ENCODE data around the gene ASIP.
A peak's percentile ranks its signal among the peaks of the same experiment; 100 is the strongest.
"Not testable (repeated sequence)": the region's sequence is repeated elsewhere in the genome, so short reads cannot be mapped to it uniquely, and the experiment has no call there.

Gene ASIP, protein sequence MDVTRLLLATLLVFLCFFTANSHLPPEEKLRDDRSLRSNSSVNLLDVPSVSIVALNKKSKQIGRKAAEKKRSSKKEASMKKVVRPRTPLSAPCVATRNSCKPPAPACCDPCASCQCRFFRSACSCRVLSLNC

DNA sequence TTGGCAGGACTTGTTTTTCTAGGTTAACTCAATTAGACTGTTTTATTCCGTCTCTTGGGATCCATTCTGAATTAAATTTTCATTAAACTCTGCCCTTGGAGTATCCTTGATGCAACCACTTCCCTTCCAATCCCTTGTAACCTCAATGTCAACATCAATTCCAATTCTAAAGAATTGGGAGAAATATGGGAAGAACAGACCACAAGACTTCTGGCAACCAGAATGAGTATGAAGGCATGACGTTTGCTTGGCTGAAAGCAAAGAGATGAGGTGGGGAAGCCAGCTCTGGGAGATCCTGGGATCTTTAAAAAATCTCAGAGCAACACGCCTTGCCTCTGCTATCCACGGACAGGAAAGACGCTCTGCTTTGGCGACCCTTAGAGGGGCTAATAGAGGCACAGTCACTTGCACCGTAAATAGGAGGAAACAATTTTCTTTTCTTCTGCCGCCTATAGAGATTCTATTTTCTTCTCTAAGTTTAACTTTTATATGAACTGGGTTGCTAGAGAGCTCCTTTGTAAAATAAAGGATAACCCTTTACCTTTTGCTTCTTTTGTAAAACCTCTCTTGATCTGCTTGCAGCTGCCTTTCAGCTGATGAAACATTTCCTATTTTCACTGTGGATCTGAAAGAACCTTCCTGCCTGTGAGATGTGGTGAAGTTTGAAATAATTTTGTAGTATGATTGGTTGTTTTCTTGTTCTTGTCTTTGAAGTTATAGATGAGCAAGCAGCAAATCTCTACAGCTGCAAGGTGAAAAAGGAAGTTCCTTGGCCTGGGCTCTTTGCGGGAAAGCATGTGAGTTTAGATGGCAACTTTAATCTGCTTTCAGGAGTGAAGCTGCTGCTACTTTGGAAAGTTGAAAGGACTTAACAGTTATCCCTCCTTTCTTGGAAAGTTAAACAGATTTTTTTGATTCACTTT lies at the start of gene ASIP:
TSS of gene ASIP (plus strand) at position 731 of the 923 bp plus-strand sequence. CDS start 18,952 bp downstream, outside the sequence.
- Mint-ChIP-seq H3K27ac (peak within 1 kb of the TSS; percentile 66), H3K4me3 (no peak within 1 kb of the TSS)

DNA sequence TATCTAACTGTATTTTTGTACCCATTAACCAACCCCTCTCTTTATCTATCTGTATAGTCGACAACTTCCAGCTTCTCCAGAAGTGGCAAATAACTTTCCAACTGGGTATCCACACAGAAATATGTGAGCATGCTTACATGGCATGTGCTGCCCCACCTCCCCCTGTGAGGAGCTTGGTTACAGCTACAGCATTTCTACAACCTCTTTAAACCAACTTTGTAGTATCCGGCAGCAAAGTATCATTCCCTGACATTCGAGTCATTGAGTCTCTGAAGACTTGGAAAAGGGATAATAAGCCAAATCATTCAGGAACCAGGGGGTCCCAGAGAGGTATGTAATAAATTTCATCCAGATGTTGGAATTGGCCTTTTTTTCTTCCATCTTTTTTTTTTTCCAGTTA lies 48.2 kb upstream of the ASIP start:
- ATAC-seq = no peak
- H3K4me1 Mint-ChIP-seq = no peaks in the 10 kb centered on the region

More for the DNA sequence above, at the start of gene ASIP:
- Mint-ChIP-seq H3K36me3 (peaks cover 19% of the 10 kb centered on the region), H3K27me3 (no peaks in the 10 kb centered on the region), H3K4me1 (peaks cover 38% of the 10 kb centered on the region), H3K9me3 (peaks cover 15% of the 10 kb centered on the region)
- ATAC-seq = peak; percentile 56

DNA sequence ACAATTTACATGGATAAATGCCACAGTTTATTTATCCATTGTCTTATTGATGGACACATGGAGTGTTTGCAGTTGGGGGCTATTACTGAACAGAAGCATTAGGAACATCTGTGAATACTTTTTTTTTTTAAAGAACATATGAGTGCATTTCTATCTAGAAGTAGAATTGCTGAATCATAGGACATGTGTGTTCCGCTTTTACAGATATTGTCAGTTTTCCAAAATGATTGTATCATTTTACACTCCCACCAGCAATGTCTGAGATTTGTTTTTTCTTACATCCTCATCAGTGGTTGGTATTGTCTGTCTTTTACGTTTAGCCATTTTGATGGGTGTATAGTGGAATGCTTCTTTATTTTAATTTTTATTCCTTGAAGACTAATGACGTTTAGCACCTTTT lies 42.0 kb upstream of the ASIP start:
- H3K27me3 Mint-ChIP-seq = peaks cover 22% of the 10 kb centered on the region
- no peak for ATAC-seq
- no peak overlapping the region for H3K27ac Mint-ChIP-seq
- H3K4me1 Mint-ChIP-seq = peaks cover 7% of the 10 kb centered on the region
- no peak overlapping the region for H3K4me3 Mint-ChIP-seq
- no peaks in the 10 kb centered on the region for H3K36me3 Mint-ChIP-seq
- no peaks in the 10 kb centered on the region for H3K9me3 Mint-ChIP-seq

More for the DNA sequence above, 48.2 kb upstream of the ASIP start:
- Mint-ChIP-seq H3K27ac (no peak overlapping the region), H3K27me3 (peaks cover 53% of the 10 kb centered on the region), H3K4me3 (no peak overlapping the region), H3K9me3 (no peaks in the 10 kb centered on the region), H3K36me3 (no peaks in the 10 kb centered on the region)

DNA sequence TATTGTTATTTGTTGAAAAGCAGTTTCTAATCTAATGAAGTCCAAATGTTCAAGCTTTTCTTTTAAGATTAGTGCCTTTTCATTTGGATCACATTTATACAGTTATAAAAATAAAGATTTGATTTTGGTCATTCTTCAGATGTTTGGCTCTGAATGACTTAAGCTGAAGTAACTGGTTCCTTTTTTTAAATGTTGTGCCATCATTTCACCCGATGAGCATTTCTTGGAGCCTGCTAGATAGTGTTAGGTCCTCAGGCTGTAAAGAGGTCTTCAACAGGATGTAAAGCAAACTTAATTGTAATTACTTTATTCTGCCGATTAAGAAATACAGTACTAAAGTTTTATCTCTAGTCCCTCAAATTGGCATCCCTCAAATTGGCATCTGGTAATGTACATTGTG lies 41.2 kb upstream of the ASIP start:
- H3K27ac Mint-ChIP-seq = no peak overlapping the region
- H3K4me1 Mint-ChIP-seq = peaks cover 7% of the 10 kb centered on the region
- ATAC-seq = no peak
- H3K4me3 Mint-ChIP-seq = no peak overlapping the region
- H3K9me3 Mint-ChIP-seq = no peaks in the 10 kb centered on the region
- H3K27me3 Mint-ChIP-seq = peaks cover 14% of the 10 kb centered on the region
- no peaks in the 10 kb centered on the region for H3K36me3 Mint-ChIP-seq

DNA sequence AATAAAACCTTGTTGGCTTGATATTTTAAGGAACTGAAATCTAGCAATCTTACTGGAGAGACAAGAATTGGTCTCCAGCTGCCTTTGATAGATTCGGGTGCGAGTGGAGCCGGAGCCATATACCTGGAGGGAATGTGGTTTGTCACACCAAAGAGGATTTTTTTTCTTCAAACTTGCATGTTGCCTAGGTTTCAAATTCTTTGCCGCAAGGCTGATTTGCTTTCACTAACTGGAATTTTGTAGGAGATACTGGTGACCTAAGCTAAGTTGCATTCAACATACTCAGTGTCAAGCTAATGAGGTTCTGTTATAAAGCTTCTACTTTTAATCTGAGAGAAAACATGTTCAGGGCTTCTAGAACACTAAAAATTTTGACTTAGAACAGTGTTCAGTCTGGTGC lies 39.7 kb upstream of the ASIP start:
- H3K4me3 Mint-ChIP-seq = no peak overlapping the region
- H3K9me3 Mint-ChIP-seq = peaks cover 6% of the 10 kb centered on the region
- peaks cover 7% of the 10 kb centered on the region for H3K4me1 Mint-ChIP-seq
- no peak for ATAC-seq
- H3K36me3 Mint-ChIP-seq = no peaks in the 10 kb centered on the region
- no peak overlapping the region for H3K27ac Mint-ChIP-seq
- H3K27me3 Mint-ChIP-seq = peaks cover 8% of the 10 kb centered on the region

DNA sequence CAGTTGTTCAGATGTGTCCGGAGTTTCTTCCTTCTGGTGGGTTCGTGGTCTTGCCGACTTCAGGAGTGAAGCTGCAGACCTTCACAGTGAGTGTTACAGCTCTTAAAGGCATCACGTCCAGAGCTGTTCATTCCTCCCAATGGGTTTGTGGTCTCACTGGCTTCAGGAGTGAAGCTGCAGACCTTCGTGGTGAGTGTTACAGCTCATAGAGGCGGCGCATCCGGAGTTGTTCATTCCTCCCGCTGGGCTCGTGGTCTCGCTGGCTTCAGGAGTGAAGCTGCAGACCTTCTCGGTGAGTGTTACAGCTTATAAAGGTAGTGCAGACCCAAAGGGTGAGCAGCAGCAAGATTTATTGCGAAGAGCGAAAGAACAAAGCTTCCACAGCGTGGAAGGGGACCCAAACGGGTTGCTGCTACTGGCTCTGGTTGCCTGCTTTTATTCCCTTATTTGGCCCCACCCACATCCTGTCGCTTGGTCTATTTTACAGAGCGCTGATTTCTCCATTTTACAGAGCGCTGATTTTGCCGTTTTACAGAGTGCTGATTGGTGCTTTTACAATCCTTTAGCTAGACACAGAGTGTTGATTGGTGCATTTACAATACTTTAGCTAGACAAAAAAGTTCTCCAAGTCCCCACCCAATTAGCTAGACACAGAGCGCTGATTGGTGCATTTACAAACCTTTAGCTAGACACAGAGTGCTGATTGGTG lies 35.9 kb upstream of the ASIP start:
- not testable (repeated sequence) for ATAC-seq, H3K27me3 Mint-ChIP-seq, H3K4me1 Mint-ChIP-seq, H3K4me3 Mint-ChIP-seq, H3K9me3 Mint-ChIP-seq, H3K36me3 Mint-ChIP-seq, H3K27ac Mint-ChIP-seq

DNA sequence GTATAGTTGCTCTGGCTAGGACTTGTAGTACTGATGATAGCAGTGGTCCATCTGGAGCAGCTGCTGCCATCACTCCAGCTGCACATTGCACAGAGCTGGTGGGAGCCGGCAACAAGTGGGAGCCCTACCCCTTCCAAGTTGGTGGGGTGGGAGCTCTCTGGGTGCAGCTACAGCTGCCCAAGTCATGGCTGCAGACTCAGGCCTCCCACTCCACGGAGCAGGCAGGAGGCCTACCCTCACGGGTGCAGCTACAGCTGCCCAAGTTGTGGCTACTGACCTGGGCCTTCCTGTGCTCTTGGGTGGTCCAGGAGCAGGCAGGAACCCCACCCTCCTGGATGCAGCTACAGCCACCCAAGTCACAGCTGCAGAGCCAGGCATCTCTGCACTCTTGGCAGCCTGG lies 32.1 kb upstream of the ASIP start:
- Mint-ChIP-seq H3K9me3 (peaks cover 11% of the 10 kb centered on the region), H3K4me1 (no peaks in the 10 kb centered on the region), H3K27me3 (no peaks in the 10 kb centered on the region), H3K36me3 (no peaks in the 10 kb centered on the region), H3K4me3 (no peak overlapping the region), H3K27ac (no peak overlapping the region)
- ATAC-seq = no peak

DNA sequence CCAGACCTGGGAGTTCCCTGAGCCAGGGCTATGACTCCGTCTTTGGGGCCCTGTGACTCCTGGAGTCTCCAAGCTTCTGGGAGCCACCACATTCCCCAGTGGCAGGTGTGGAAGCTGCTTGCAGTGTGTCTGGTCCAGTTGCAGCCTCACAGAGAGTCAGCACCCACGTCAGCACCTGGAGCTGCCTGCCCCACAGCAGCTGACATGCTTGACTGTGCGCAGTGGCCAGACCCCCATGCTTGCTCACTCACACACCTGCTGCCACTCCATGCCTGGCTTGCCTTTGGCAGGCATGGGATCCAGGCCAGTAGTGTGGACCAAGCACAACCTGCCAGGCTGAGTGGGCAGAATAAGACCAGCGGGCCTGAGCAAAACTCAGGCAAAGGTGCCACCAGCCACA lies 31.0 kb upstream of the ASIP start:
- Mint-ChIP-seq H3K9me3 (peaks cover 11% of the 10 kb centered on the region), H3K4me1 (no peaks in the 10 kb centered on the region), H3K27me3 (no peaks in the 10 kb centered on the region), H3K27ac (no peak overlapping the region), H3K4me3 (no peak overlapping the region), H3K36me3 (no peaks in the 10 kb centered on the region)
- no peak for ATAC-seq

DNA sequence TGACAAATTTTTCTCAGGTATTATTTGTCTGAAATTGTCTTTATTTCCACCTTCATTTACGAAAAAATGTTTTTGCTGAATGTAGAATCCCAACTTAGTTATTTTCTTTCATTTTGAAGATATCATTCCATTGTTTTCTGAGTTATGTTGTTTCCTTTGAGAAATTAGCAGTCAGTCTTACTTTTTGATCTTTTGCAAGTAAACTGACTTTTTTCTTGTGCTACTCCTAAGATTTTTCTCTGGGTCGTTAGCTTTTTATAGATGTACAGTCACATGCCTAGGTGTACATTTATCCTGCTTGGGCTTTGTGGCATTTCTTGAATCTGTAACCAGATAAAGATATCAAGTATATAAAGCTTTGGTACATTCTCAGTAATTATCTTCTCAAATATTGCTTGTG lies 29.6 kb upstream of the ASIP start:
- no peak for ATAC-seq
- H3K27me3 Mint-ChIP-seq = no peaks in the 10 kb centered on the region
- H3K36me3 Mint-ChIP-seq = no peaks in the 10 kb centered on the region
- H3K9me3 Mint-ChIP-seq = peaks cover 4% of the 10 kb centered on the region
- no peak overlapping the region for H3K4me3 Mint-ChIP-seq
- H3K27ac Mint-ChIP-seq = no peak overlapping the region
- H3K4me1 Mint-ChIP-seq = peaks cover 9% of the 10 kb centered on the region

DNA sequence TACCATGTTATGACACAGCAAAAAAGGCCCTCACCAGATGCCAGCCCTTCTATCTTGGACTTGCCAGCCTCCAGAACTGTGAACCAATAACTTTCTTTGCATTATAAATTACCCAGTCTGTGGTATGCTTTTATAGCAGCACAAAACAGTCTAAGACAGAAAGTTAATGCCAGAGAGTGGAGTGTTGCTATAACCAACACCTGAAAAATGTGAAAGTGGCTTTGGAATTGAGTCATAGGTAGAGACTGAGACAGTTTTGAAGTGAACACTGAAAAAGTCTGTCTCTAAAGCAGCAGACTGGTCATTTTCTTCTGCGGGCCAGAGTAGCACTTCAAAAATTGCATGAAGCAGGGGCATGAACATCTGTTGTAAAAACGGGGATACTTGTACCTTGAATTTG lies 28.0 kb upstream of the ASIP start:
- ATAC-seq = no peak
- Mint-ChIP-seq H3K27ac (no peak overlapping the region), H3K4me3 (no peak overlapping the region), H3K9me3 (peaks cover 4% of the 10 kb centered on the region), H3K36me3 (no peaks in the 10 kb centered on the region), H3K4me1 (peaks cover 9% of the 10 kb centered on the region), H3K27me3 (peaks cover 7% of the 10 kb centered on the region)

DNA sequence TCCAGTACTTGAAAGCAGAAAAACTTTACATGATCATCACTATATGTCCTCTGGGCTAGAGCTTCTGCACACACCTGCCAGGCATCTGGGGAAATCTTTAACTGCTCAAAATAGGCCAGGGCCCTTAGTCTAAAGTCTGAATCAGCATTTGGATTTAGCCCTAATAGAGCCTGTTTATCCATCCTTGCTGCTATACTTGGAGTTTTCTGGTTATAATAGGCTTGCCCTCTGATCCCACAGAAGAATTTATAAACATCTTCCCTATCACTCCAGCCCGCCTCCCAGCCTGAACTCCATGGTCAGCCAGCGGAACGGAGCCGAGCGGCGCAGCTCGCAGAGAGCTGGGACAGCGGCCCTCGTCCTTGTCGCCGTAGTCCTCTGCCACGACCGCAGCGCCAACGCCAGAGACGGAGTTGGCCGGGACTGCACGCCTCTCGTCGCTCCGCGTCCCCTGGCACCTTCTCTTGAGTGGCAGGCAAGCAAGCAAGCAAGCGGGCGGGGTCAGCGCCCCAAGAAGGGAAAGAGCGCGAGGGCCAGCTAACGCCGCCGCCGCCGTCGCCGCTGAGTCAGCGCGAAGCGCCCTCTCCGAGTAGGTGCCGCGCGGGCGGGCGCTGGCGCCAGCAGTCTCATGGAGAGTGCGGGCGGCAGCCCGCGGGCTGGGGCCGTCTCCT lies 25.4 kb upstream of the ASIP start:
- no peaks in the 10 kb centered on the region for H3K36me3 Mint-ChIP-seq
- H3K27ac Mint-ChIP-seq = no peak overlapping the region
- H3K4me1 Mint-ChIP-seq = peaks cover 9% of the 10 kb centered on the region
- H3K4me3 Mint-ChIP-seq = peak overlapping the region; percentile 59
- H3K27me3 Mint-ChIP-seq = peaks cover 33% of the 10 kb centered on the region
- peak; percentile 79 for ATAC-seq
- H3K9me3 Mint-ChIP-seq = peaks cover 4% of the 10 kb centered on the region

DNA sequence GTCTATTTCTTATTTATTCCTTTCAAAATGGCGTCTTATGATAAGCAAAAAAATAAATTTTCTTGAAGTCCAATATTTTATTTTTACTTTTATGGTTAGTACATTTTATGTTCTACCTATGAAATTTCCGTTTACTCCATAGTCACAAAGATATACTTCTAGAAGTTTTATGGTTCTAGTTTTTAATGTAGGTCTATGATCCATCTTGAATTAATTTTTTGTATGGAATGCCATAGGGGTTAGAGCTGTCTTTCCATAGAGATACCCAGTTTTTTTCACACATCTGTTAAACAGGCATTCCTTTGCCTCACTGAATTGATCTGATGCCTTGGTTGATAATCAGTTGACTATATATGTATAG lies 24.9 kb upstream of the ASIP start:
- peak overlapping the region; percentile 59 for H3K4me3 Mint-ChIP-seq
- no peak overlapping the region for H3K27ac Mint-ChIP-seq
- peaks cover 38% of the 10 kb centered on the region for H3K27me3 Mint-ChIP-seq
- peaks cover 4% of the 10 kb centered on the region for H3K9me3 Mint-ChIP-seq
- no peak for ATAC-seq
- no peaks in the 10 kb centered on the region for H3K36me3 Mint-ChIP-seq
- peaks cover 9% of the 10 kb centered on the region for H3K4me1 Mint-ChIP-seq

DNA sequence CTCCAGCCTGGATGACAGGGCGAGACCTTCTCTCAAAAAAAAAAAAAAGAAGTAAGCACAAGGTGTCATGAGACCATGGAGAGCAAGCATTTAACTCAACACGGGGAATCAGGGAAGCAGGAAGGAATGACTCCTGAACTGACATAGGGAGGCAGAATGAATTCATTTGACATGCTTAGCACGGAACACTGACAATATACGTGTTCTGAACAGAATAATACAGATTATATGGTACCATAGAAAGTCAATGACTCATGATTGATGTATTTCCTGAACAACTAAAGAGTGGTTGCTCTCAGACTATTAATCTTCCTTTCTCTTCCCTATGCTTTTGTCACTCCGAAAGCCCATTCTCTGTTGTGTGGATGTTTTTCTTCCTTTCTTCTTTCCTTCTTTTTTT lies 20.7 kb upstream of the ASIP start:
- Mint-ChIP-seq H3K4me3 (no peak overlapping the region), H3K4me1 (peaks cover 9% of the 10 kb centered on the region), H3K36me3 (no peaks in the 10 kb centered on the region), H3K27me3 (peaks cover 43% of the 10 kb centered on the region), H3K27ac (no peak overlapping the region), H3K9me3 (no peaks in the 10 kb centered on the region)
- no peak for ATAC-seq

DNA sequence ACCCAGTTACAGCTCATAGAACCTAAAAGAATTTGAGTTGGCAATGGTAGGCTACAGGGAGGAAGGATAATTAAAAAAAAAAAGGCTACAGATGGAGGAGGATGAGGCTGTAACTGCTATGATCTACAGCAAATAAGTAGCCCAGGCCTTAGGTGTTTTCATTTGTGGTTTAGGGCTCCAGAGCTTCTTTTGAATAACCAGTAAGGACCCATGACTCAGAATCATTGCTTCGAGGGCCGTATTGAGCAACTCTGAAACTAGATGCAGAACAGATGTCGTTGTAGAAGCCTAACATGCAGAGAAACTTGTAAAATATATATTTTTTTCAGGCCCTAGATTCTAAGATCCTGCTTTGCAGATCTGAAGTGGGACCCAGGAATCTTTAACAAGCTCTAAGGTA lies 19.0 kb upstream of the ASIP start:
- peaks cover 43% of the 10 kb centered on the region for H3K27me3 Mint-ChIP-seq
- no peak overlapping the region for H3K27ac Mint-ChIP-seq
- H3K4me3 Mint-ChIP-seq = no peak overlapping the region
- H3K36me3 Mint-ChIP-seq = no peaks in the 10 kb centered on the region
- H3K4me1 Mint-ChIP-seq = no peaks in the 10 kb centered on the region
- no peaks in the 10 kb centered on the region for H3K9me3 Mint-ChIP-seq
- no peak for ATAC-seq

DNA sequence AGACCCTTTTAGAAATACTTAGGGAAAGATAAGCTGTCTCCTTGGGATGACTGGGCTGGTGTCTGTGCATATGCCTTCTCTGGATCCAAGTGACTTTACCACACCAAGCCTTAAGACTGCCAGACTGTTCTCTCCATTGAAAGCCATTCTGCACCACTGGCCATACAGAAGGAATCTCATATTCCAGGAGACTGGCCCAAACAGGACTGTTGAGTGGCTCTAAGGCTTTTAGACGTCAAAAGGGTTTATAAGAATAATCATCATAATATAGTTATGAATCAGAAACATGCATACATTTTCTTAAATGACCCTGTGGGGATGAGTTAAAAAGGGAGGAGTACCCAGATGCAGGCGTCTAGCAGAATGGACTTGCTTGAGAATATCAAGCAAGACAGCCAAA lies 17.0 kb upstream of the ASIP start:
- not testable (repeated sequence) for ATAC-seq, H3K4me3 Mint-ChIP-seq, H3K9me3 Mint-ChIP-seq, H3K4me1 Mint-ChIP-seq, H3K27ac Mint-ChIP-seq, H3K36me3 Mint-ChIP-seq
- peaks cover 26% of the 10 kb centered on the region for H3K27me3 Mint-ChIP-seq

Measured in stimulated activated memory B cell treated with anti-CD40 and anti-IgM and Interleukin-4, amounts not matched to agents 10 μg/mL and 1 μg/mL and 100 μg/mL, for 72 hours (primary cell).